ENCODE measurements around the gene KCNK13.
A peak's percentile ranks its signal among the peaks of the same experiment; 100 is the strongest.

The KCNK13 gene

GRCh38 chr14:90140298-90140955 lies 78.6 kb downstream of the KCNK13 start:
- DNase-seq (ENCODE audit: low read depth in 2 of 2): peak in 1 of 2 donors; percentile 43
- no peak overlapping the region for H3K4me3 ChIP-seq (replicated peaks in 1 of 2; ENCODE audit: low read depth in 2 of 2, low read length in 2 of 2)
- TF ChIP-seq, protein P1, sequence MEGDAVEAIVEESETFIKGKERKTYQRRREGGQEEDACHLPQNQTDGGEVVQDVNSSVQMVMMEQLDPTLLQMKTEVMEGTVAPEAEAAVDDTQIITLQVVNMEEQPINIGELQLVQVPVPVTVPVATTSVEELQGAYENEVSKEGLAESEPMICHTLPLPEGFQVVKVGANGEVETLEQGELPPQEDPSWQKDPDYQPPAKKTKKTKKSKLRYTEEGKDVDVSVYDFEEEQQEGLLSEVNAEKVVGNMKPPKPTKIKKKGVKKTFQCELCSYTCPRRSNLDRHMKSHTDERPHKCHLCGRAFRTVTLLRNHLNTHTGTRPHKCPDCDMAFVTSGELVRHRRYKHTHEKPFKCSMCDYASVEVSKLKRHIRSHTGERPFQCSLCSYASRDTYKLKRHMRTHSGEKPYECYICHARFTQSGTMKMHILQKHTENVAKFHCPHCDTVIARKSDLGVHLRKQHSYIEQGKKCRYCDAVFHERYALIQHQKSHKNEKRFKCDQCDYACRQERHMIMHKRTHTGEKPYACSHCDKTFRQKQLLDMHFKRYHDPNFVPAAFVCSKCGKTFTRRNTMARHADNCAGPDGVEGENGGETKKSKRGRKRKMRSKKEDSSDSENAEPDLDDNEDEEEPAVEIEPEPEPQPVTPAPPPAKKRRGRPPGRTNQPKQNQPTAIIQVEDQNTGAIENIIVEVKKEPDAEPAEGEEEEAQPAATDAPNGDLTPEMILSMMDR (IDR thresholded peaks at IDR 0.05; ENCODE audit: low read depth, low read length): no peak

GRCh38 chr14:90140956-90141316 lies 79.1 kb downstream of the KCNK13 start:
- TF ChIP-seq, protein P1 (IDR thresholded peaks at IDR 0.05; ENCODE audit: low read depth, low read length): no peak
- H3K4me3 ChIP-seq (replicated peaks in 1 of 2; ENCODE audit: low read depth in 2 of 2, low read length in 2 of 2): no peak overlapping the region
- peak; percentile 14 to 79 for DNase-seq (ENCODE audit: low read depth in 2 of 2)

DNA sequence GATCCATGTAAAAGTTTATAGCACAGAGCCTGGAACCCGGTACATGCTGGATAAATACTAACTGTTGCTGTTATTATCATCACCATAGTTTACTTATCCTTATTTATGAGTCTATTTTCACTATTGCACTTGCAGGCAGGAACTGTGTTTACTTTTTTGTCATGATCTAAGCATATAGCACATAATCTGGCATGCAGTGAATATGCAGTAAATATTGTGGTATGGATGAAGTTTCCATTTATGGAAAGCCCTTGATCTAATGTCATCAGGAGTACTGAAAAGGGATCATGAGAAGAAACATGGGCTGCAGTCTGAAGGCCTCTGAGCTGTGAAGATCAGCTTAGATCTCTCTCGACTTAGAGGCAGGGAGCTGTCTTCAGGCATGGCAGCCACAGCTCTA lies 91.6 kb downstream of the KCNK13 start:
- TF ChIP-seq, protein P1 (IDR thresholded peaks at IDR 0.05; ENCODE audit: low read depth, low read length): no peak
- DNase-seq (ENCODE audit: low read depth in 2 of 2): no peak
- H3K4me3 ChIP-seq (replicated peaks in 1 of 2; ENCODE audit: low read depth in 2 of 2, low read length in 2 of 2): no peak overlapping the region

DNA sequence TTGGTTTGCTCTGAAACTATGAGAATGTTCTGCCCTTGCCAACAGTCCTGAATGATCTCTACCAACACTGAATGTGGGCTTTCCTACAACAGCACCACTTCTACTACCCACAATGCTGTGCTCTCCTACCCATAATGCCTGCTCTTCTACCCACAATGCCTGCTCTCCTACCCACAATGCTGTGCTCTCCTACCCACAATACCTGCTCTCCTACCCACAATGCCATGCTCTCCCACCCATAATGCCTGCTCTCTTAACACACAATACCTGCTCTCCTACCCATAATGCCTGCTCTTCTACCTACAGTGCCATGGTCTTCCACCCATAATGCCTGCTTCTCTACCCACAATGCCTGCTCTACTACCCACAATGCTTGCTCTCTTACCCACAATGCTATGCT lies 92.3 kb downstream of the KCNK13 start:
- DNase-seq (ENCODE audit: low read depth in 2 of 2): no peak
- H3K4me3 ChIP-seq (replicated peaks in 1 of 2; ENCODE audit: low read depth in 2 of 2, low read length in 2 of 2): no peak overlapping the region
- TF ChIP-seq, protein P1 (IDR thresholded peaks at IDR 0.05; ENCODE audit: low read depth, low read length): no peak

DNA sequence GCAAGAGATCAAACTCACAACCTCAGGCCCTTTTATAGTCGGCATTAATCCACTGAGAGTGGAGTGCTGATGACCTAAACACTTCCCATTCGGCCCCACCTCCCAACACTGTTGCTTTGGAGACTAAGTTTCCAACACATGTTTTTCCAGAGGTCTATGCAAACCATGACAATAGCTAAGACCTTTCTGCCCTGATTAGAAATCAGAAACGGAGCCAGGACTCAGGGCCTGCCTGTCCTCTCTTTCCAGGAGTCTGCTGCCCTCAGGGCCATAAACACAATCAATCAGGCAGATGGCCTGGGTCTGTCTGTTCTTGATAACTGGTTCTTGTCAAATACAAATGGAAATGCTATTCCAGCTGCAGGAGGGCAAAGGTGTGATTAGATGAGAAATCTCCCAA lies 97.4 kb downstream of the KCNK13 start:
- no peak for DNase-seq (ENCODE audit: low read depth in 2 of 2)
- no peak overlapping the region for H3K4me3 ChIP-seq (replicated peaks in 1 of 2; ENCODE audit: low read depth in 2 of 2, low read length in 2 of 2)
- TF ChIP-seq, protein P1 (IDR thresholded peaks at IDR 0.05; ENCODE audit: low read depth, low read length): no peak

DNA sequence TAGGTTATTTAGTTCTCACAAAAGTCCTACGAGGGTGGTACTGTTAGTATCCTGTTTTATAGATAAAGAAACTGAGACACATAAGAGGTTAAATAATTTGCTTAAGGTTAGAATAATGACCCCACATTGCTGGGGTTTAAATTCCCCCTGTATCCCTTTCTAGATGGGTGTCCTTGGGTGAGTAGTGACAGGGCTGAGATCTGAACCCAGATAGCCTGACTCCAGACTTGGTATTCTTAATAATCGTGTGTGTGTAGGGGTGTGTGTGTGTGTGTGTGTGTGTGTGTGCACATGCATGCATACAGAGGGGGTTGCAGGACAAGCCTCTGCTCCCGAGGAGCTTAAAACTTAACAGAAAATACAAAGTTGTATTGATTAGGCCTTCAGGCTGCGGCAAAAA lies 97.9 kb downstream of the KCNK13 start:
- no peak overlapping the region for H3K4me3 ChIP-seq (replicated peaks in 1 of 2; ENCODE audit: low read depth in 2 of 2, low read length in 2 of 2)
- DNase-seq (ENCODE audit: low read depth in 2 of 2): no peak
- TF ChIP-seq, protein P1 (IDR thresholded peaks at IDR 0.05; ENCODE audit: low read depth, low read length): no peak

- TF ChIP-seq, protein P1 (IDR thresholded peaks at IDR 0.05; ENCODE audit: low read depth, low read length): no peak
- no peak for DNase-seq (ENCODE audit: low read depth in 2 of 2)
- H3K4me3 ChIP-seq (replicated peaks in 1 of 2; ENCODE audit: low read depth in 2 of 2, low read length in 2 of 2): no peak overlapping the region
Measured at GRCh38 chr14:90161129-90161528, 99.3 kb downstream of the KCNK13 start.
